OCI-LY1 (cell line): ENCODE measurements around the gene FANCG.
A peak's percentile ranks its signal among the peaks of the same experiment; 100 is the strongest.

Experiments
- H2AFZ ChIP-seq: fragments of 200-600 bp; sonication (generic), shearing (Covaris generic); 2 replicates; pipeline ENCODE4 v1.6.0; 2014; ENCODE audit warnings: antibody characterized with exemption, mild to moderate bottlenecking, low read length
- H3F3A ChIP-seq: fragments of 200-600 bp; sonication (generic), shearing (Covaris generic); 2 replicates; pipeline ENCODE4 v1.6.0; 2014; ENCODE audit warnings: mild to moderate bottlenecking, antibody characterized with exemption, low read length, moderate library complexity; ENCODE audit not compliant: insufficient read depth
- H3K27ac ChIP-seq: fragments of 200-600 bp; sonication (generic); 2 replicates; pipeline ENCODE4 v1.5.1; 2014; ENCODE audit warnings: low read length, mixed run types, mild to moderate bottlenecking, low read depth; ENCODE audit not compliant: poor library complexity, severe bottlenecking
- H3K27me3 ChIP-seq: fragments of 200-600 bp; sonication (generic); 2 replicates; pipeline ENCODE4 v1.6.0; 2014; ENCODE audit warnings: antibody characterized with exemption, mild to moderate bottlenecking, low read length, moderate library complexity; ENCODE audit not compliant: insufficient read depth
- H3K36me3 ChIP-seq: fragments of 200-600 bp; sonication (generic); 2 replicates; pipeline ENCODE4 v1.6.1; 2014; ENCODE audit warnings: mild to moderate bottlenecking, antibody characterized with exemption, low read length, moderate library complexity, mixed read lengths; ENCODE audit not compliant: insufficient read depth
- H3K4me1 ChIP-seq: fragments of 200-600 bp; sonication (generic); 2 replicates; pipeline ENCODE4 v1.5.1; 2014; ENCODE audit warnings: mild to moderate bottlenecking, low read length, moderate library complexity; ENCODE audit not compliant: insufficient read depth, severe bottlenecking
- H3K4me2 ChIP-seq: fragments of 200-600 bp; sonication (generic), shearing (Covaris generic); 2 replicates; pipeline ENCODE4 v1.6.1; 2014; ENCODE audit warnings: low read length
- H3K4me3 ChIP-seq: fragments of 200-600 bp; sonication (generic); 2 replicates; pipeline ENCODE4 v1.5.1; 2014; ENCODE audit warnings: low read length, low read depth, mild to moderate bottlenecking, mixed read lengths; ENCODE audit not compliant: poor library complexity, severe bottlenecking
- H3K79me2 ChIP-seq: fragments of 200-600 bp; shearing (Covaris generic); 2 replicates; pipeline ENCODE4 v1.6.1; 2016; ENCODE audit warnings: mixed run types, low read length, mixed read lengths; ENCODE audit not compliant: insufficient read depth
- H3K9ac ChIP-seq: fragments of 200-600 bp; sonication (generic), shearing (Covaris generic); 2 replicates; pipeline ENCODE4 v1.6.1; 2014; ENCODE audit warnings: mild to moderate bottlenecking, low read length, mixed read lengths
- H3K9me2 ChIP-seq: fragments of 200-600 bp; sonication (generic), shearing (Covaris generic); 2 replicates; pipeline ENCODE4 v1.6.1; 2014; ENCODE audit warnings: low read depth, mild to moderate bottlenecking, low read length, mixed read lengths
- H3K9me3 ChIP-seq: fragments of 200-600 bp; shearing (Covaris generic); 2 replicates; pipeline ENCODE4 v1.6.1; 2014; ENCODE audit warnings: low read length, mixed read lengths
- H4K20me1 ChIP-seq: fragments of 200-600 bp; sonication (generic), shearing (Covaris generic); 2 replicates; pipeline ENCODE4 v1.6.0; 2016; ENCODE audit warnings: mild to moderate bottlenecking, low read length; ENCODE audit not compliant: insufficient read depth
- CTCF ChIP-seq: fragments of 200-600 bp; sonication (generic), shearing (Covaris generic); IDR thresholded peaks from 2 replicates; pipeline ENCODE4 v1.5.1; 2017; ENCODE audit warnings: mild to moderate bottlenecking, antibody characterized with exemption, low read length, moderate library complexity, mixed read lengths
- EZH2 ChIP-seq: fragments of 200-600 bp; sonication (generic), shearing (Covaris generic); IDR thresholded peaks from 2 replicates; pipeline ENCODE4 v1.8.0; 2017; ENCODE audit warnings: borderline replicate concordance, mixed run types, mild to moderate bottlenecking, antibody characterized with exemption, low read length, moderate library complexity, mixed read lengths

The FANCG gene

GRCh38 chr9:35115680-35116538 is 36.2 kb upstream of the FANCG start, which contains the start of gene ATOSB:
ATOSB (minus strand) TSS chr9:35115862; CDS start chr9:35108274, 7,588 bp downstream.
- H4K20me1 ChIP-seq = no peaks in the 10 kb centered on the region
- peak within 1 kb of the TSS; percentile 71 for H3K4me3 ChIP-seq
- peak within 1 kb of the TSS; percentile 68 for H3K27ac ChIP-seq
- no peak within 1 kb of the TSS for H2AFZ ChIP-seq
- H3K4me2 ChIP-seq = peak within 1 kb of the TSS; percentile 95
- no peaks in the 10 kb centered on the region for H3K79me2 ChIP-seq
- no peaks in the 10 kb centered on the region for H3K36me3 ChIP-seq
- no peaks in the 10 kb centered on the region for H3K9me3 ChIP-seq
- no peaks in the 10 kb centered on the region for H3K27me3 ChIP-seq
- peaks cover 33% of the 10 kb centered on the region for H3K4me1 ChIP-seq
- H3F3A ChIP-seq = no peaks in the 10 kb centered on the region
- no peaks in the 10 kb centered on the region for H3K9me2 ChIP-seq
- TF ChIP-seq CTCF (no peak), EZH2 (no peak)
- H3K9ac ChIP-seq = peak within 1 kb of the TSS; percentile 61

DNA sequence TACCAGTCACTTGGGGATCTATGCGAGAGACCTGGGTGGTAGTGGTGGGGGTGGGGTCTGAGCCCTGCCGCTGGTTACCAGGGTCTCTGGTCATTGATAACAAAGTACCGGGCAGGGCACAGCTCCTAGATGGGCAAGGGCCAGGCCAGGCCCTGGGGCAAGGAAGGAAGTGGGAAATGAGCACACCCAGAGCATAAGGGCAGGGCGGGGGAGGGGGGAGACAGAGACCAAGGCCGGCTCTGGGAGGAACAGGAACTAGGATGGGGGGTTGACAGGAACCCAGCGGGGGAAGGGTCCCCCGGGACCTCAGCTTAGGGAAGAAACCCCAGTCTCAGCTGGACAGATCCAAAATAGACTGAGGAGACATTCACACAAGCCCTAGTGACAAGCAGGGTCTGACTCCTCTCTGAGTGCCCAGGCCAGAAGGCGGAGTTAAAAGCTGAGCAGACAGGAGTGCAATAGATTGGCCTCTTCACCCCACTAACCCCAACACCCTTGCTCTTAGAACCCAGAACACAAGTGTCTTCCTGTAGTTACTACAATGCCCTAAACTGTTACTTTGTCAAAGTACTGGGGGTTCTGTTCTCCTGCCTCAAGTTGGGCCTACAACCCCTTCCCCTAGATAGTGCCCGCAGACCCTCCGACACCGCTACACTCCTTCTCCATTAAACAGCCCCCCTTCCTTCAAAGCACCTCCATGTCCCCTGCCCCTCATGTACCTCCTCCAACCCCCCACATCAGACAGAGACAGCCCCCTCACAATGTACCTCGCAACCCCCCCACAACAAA is 35.3 kb upstream of the FANCG start:
- no peaks in the 10 kb centered on the region for H4K20me1 ChIP-seq
- H3K36me3 ChIP-seq = no peaks in the 10 kb centered on the region
- peak overlapping the region; percentile 61 for H3K9ac ChIP-seq
- H3K4me2 ChIP-seq = peak overlapping the region; percentile 95
- no peaks in the 10 kb centered on the region for H3K79me2 ChIP-seq
- no peak overlapping the region for H2AFZ ChIP-seq
- H3F3A ChIP-seq = no peaks in the 10 kb centered on the region
- peak overlapping the region; percentile 71 for H3K4me3 ChIP-seq
- H3K27me3 ChIP-seq = no peaks in the 10 kb centered on the region
- peak overlapping the region; percentile 68 for H3K27ac ChIP-seq
- H3K9me3 ChIP-seq = no peaks in the 10 kb centered on the region
- H3K4me1 ChIP-seq = peaks cover 36% of the 10 kb centered on the region
- TF ChIP-seq EZH2 = no peak
- TF ChIP-seq CTCF = no peak
- no peaks in the 10 kb centered on the region for H3K9me2 ChIP-seq

- Histone ChIP-seq H3K9ac (peak overlapping the region; percentile 61), H3K4me3 (peak overlapping the region; percentile 71), H3K27ac (peak overlapping the region; percentile 68), H2AFZ (no peak overlapping the region), H3F3A (no peaks in the 10 kb centered on the region), H3K4me2 (peak overlapping the region; percentile 95), H3K79me2 (no peaks in the 10 kb centered on the region), H4K20me1 (no peaks in the 10 kb centered on the region), H3K36me3 (no peaks in the 10 kb centered on the region), H3K27me3 (no peaks in the 10 kb centered on the region), H3K4me1 (peaks cover 36% of the 10 kb centered on the region), H3K9me3 (no peaks in the 10 kb centered on the region), H3K9me2 (no peaks in the 10 kb centered on the region)
- TF ChIP-seq CTCF = no peak
- no peak for TF ChIP-seq EZH2
Measured at GRCh38 chr9:35114113-35114839, 34.5 kb upstream of the FANCG start.
